Right lobe of liver (tissue), 6 donors: ENCODE results near the gene COMMD4. TPM values are rescaled to one million over a fixed set of nuclear protein-coding genes. Genes with fewer than 3 reads are reported as not detected.
"Not testable (repeated sequence)": the region's sequence is repeated elsewhere in the genome, so short reads cannot be mapped to it uniquely, and the experiment has no call there.

Experiments
- ATAC-seq, 4 donors: fragments of 200-7000 bp; cut with Tn5 transposase; one replicate each; pipeline ENCODE4 v1.9.1; 2020; ENCODE audit warnings: mild to moderate bottlenecking in 4 of 4, moderate library complexity in 4 of 4
- DNase-seq, 3 donors: peaks; one replicate each; pipeline ENCODE4 v3.0.0-alpha.2; 2020
- H3K27ac ChIP-seq, 3 donors: fragments of 200-600 bp; one replicate each; pipeline ENCODE4 v1.8.0; 2022
- H3K27me3 ChIP-seq, 2 donors: fragments of 200-600 bp; one replicate each; pipeline ENCODE4 v1.8.0; 2022
- H3K36me3 ChIP-seq, 4 donors: fragments of 200-600 bp; sonication (generic) in 1 of 4; one replicate each; pipeline versions ENCODE4 v1.5.1 to v1.8.0; 2017 to 2022; ENCODE audit warnings: control low read depth in 1 of 4
- H3K4me1 ChIP-seq, 4 donors: fragments of 200-600 bp; sonication (generic) in 1 of 4; one replicate each; pipeline versions ENCODE4 v1.5.1 to v1.8.0; 2017 to 2022; ENCODE audit warnings: control low read depth in 1 of 4
- H3K4me3 ChIP-seq, 3 donors: fragments of 200-600 bp; one replicate each; pipeline ENCODE4 v1.8.0; 2022
- H3K9me3 ChIP-seq, 4 donors: fragments of 200-600 bp; sonication (generic) in 1 of 4; one replicate each; pipeline versions ENCODE4 v1.5.1 to v1.8.0; 2017 to 2022; ENCODE audit warnings: control low read depth in 1 of 4
- POLR2A ChIP-seq: fragments of 450-650 bp; IDR thresholded peaks from one replicate; pipeline ENCODE4 v1.6.1; 2017; ENCODE audit warnings: antibody characterized with exemption, mild to moderate bottlenecking
- WGBS: methylation state at CpG from one replicate; pipeline ENCODE4 v1.1.6; 2018; ENCODE audit warnings: low coverage, low lambda C conversion rate; ENCODE audit not compliant: insufficient coverage; ENCODE audit errors: missing lambda C conversion rate; 5-methylcytosine and 5-hydroxymethylcytosine counted together
- intact Hi-C, 2 donors: fragments of 100-400 bp; cut with DNase I; formaldehyde crosslinking; loops; one replicate each; pipeline versions ENCODE4 v1.11.2 to v1.14.1; 2022
- total RNA-seq, 6 experiments: library from RNA; depleted of rRNA in 2 of 6; stranded (reverse); fragments of >200 nt in 2 of 6; fragmentation: NEBNext Ultra II Directional in 3 of 6; extraction: Animal tissue kit (Norgen Biotek cat#: 25700) in 3 of 6; gene quantifications; one replicate each; pipeline versions ENCODE4 v1.1.0 to v1.2.4, GENCODE V29; 2016 to 2023
- TF ChIP-seq, protein P1 (sequence below), 4 donors: fragments of 200-600 bp in 3 of 4; fragments of 450-650 bp in 1 of 4; IDR thresholded peaks; one replicate each; pipeline versions ENCODE4 v1.5.1 to v1.8.0; 2016 to 2022; ENCODE audit warnings: antibody characterized with exemption in 4 of 4, mild to moderate bottlenecking in 2 of 4
- donor health status: DM: no; HTN: yes; CAD: no.
- donor health status: DM: no; HTN: no; CAD: no.
- donor health status: DM: no; HTN: no; CAD: no.
- donor health status: DM: no; HTN: yes; CAD: no.
- donor health status: DM: no; HTN: yes; CAD: no.

Gene COMMD4
- total RNA-seq, 6 experiments from 2014 or later: 25.6 to 57.0 (median 41.6) TPM

DNA sequence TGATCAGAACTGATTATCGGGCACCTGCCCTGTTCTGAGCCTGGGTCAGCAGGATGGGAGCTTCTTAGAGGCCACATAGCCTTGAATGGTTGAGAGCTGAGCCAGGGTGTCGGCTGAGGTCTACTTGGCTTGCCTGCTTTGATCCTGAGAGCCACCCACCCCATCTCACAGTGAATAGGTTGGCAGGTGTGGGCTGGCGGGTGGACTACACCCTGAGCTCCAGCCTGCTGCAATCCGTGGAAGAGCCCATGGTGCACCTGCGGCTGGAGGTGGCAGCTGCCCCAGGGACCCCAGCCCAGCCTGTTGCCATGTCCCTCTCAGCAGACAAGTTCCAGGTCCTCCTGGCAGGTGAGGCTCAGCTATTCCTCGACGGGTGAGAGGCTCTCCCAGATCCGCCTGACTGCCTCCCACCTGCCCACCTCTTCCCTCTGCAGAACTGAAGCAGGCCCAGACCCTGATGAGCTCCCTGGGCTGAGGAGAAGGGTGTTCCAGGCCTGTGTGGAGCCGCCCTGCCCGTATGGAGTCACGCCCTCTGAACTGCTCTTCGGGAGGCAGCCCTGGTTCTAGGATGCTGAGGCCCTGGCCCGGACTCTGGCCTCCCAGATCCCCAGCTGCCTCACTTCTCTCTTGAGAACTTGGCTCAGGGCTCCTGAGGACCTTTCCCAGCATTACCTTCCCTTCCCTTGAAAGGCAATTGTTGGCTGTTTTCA lies 3.8 kb downstream of the COMMD4 start:
- H3K27me3 ChIP-seq: no peaks in the 10 kb centered on the region
- no peak overlapping the region for H3K27ac ChIP-seq
- ATAC-seq (no peak), DNase-seq (no peak)
- peaks cover 0 to 6% (median 0%) of the 10 kb centered on the region in 4 donors for H3K36me3 ChIP-seq
- H3K4me3 ChIP-seq: no peak overlapping the region
- H3K9me3 ChIP-seq: no peaks in the 10 kb centered on the region
- 100% methylated on average over 1 of the region's 13 CpGs for WGBS
- TF ChIP-seq, protein P1, sequence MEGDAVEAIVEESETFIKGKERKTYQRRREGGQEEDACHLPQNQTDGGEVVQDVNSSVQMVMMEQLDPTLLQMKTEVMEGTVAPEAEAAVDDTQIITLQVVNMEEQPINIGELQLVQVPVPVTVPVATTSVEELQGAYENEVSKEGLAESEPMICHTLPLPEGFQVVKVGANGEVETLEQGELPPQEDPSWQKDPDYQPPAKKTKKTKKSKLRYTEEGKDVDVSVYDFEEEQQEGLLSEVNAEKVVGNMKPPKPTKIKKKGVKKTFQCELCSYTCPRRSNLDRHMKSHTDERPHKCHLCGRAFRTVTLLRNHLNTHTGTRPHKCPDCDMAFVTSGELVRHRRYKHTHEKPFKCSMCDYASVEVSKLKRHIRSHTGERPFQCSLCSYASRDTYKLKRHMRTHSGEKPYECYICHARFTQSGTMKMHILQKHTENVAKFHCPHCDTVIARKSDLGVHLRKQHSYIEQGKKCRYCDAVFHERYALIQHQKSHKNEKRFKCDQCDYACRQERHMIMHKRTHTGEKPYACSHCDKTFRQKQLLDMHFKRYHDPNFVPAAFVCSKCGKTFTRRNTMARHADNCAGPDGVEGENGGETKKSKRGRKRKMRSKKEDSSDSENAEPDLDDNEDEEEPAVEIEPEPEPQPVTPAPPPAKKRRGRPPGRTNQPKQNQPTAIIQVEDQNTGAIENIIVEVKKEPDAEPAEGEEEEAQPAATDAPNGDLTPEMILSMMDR (IDR thresholded peaks at IDR 0.05): no peak
- no peak for TF ChIP-seq POLR2A
- intact Hi-C loops: no loop called here
- H3K4me1 ChIP-seq: peaks cover 0 to 14% (median 4%) of the 10 kb centered on the region in 4 donors

DNA sequence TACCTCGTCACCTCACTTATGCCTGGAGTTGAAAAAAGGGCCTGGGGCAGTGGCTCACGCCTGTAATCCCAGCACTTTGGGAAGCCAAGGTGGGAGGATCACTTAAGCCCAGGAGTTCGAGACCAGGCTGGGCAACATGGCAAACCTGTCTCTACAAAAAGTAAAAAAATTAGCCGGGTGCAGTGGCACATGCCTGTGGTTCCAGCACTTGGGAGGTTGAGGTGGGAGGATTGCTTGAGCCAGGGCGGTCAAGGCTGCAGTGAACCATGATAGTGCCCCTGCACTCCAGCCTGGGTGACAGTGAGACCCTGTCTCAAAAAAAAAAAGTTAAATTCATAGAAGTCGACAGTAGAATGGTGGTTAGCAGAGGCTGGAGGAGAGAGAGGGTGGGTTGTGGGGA lies 6.4 kb downstream of the COMMD4 start:
- TF ChIP-seq, protein P1 (IDR thresholded peaks at IDR 0.05): no peak
- TF ChIP-seq POLR2A: no peak
- 84% methylated on average over 6 of the region's 6 CpGs for WGBS
- intact Hi-C loops: no loop called here

DNA sequence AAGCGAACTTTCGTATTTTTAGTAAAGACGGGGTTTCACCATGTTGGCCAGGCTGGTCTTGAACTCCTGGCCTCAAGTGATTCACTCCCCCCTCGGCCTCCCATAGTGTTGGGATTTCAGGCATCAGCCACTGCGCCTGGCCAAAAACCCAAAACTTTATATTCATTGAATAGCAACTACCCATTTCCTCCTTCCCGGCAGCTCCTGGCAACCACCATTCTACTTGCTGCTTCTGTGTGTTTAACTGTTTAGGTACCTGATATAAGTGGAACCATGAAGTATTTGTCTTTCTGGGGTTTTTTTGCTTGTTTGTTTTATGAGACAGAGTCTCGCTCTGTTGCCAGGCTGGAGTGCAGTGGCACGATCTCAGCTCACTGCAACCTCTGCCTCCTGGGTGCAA lies 8.1 kb downstream of the COMMD4 start:
- H3K4me1 ChIP-seq, H3K36me3 ChIP-seq, H3K27ac ChIP-seq, ATAC-seq, intact Hi-C loops, H3K4me3 ChIP-seq, H3K9me3 ChIP-seq, H3K27me3 ChIP-seq, DNase-seq: not testable (repeated sequence)
- 43% methylated on average over 8 of the region's 8 CpGs for WGBS

More for the DNA sequence above, 6.4 kb downstream of the COMMD4 start:
- Histone ChIP-seq H3K27me3 (no peaks in the 10 kb centered on the region), H3K27ac (no peak overlapping the region), H3K4me3 (no peak overlapping the region), H3K36me3 (peaks cover 0 to 6% (median 0%) of the 10 kb centered on the region in 4 donors), H3K9me3 (no peaks in the 10 kb centered on the region), H3K4me1 (no peaks in the 10 kb centered on the region)
- no peak for DNase-seq
- no peak for ATAC-seq

DNA sequence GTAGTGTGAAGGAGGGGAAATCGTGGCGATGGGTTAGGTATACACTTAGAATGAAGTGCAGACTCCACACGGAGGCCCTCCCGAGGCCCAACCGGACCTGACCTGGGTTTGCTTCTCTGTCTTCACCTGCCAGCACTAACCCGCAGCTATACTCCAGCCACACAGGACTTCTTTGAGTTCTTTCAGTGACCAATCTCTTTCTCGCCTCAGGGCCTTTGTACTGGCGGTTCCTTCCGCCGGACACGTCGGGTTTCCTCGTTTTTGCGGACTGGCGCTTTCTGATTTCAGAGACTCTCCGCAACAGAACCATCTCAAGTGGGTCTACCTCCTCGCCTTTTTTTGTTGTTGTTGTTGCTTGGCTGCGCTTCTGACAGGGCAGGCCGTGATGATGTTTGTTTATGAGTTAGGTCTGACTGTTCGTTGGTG lies 10.9 kb downstream of the COMMD4 start, which contains the start of gene NEIL1:
TSS of gene NEIL1 (plus strand) at position 244 of the 426 bp plus-strand sequence. CDS start 1,867 bp downstream, outside the sequence.
- Histone ChIP-seq H3K27me3 (no peaks in the 10 kb centered on the region), H3K36me3 (no peaks in the 10 kb centered on the region), H3K27ac (peak within 1 kb of the TSS; percentile 18 to 57 (median 52)), H3K4me1 (peaks cover 0 to 8% (median 0%) of the 10 kb centered on the region in 4 donors), H3K9me3 (no peaks in the 10 kb centered on the region), H3K4me3 (peak within 1 kb of the TSS; percentile 82 to 94 (median 86))
- WGBS: 10% methylated on average over 20 of the region's 20 CpGs
- TF ChIP-seq, protein P1 (IDR thresholded peaks at IDR 0.05): no peak
- TF ChIP-seq POLR2A: no peak
- intact Hi-C loops: no loop called here
- DNase-seq (no peak), ATAC-seq (peak; percentile 14 to 38 (median 22))
